ENCODE results near the gene MCL1.
"Not testable (repeated sequence)": the region's sequence is repeated elsewhere in the genome, so short reads cannot be mapped to it uniquely, and the experiment has no call there.

Gene MCL1

DNA sequence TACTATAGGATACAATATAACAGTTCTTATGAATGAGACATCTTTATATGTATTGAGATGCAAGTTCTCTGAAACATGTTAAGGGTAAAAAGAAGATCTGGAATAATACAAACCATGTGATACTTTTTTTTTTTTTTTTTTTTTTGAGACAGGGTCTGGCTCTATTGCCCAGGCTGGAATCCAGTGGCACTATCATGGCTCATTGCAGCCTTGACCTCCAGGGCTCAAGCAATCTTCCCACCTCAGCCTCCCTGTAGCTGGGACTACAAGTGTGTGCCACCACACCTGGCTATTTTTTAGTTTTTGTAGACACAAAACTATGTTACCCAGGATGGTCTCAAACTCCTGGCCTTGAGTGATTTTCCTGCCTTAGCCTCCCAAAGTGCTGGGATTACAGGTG, 22.1 kb upstream of the MCL1 start:
- no peak for DNase-seq

DNA sequence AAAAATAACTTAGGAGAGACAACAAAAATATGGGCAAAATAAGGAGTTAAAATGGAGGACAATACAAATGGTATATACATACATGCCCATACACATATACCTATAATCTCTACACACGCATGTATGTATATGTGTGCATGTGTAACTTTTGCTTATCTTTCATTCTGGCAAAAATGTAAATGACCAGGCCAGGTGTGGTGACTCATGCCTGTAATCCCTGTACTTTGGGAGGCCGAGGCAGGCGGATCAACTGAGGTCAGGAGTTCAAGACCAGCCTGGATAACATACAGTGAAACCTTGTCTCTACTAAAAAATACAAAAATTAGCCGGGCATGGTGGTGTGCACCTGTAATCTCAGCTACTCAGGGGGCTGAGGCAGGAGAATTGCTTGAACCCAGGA, 18.9 kb upstream of the MCL1 start:
- not testable (repeated sequence) for DNase-seq

DNA sequence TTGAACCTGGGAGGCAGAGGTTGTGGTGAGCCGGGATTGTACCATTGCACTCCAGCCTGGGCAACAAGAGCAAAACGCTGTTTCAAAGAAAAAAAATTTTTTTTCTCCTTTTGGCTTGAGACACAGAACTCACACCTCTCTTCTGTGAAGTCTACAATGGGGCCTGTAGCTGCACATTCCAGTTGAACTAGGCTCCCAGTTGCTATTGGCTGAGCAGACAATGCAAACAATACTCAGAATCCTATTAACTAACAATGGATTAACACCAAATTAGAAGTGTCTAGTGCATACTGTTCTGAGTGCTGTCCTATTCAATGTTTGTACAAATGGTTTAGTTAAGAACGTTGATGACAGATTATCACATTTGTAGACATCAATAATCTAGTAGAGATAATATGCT, 17.6 kb upstream of the MCL1 start:
- no peak for DNase-seq

DNA sequence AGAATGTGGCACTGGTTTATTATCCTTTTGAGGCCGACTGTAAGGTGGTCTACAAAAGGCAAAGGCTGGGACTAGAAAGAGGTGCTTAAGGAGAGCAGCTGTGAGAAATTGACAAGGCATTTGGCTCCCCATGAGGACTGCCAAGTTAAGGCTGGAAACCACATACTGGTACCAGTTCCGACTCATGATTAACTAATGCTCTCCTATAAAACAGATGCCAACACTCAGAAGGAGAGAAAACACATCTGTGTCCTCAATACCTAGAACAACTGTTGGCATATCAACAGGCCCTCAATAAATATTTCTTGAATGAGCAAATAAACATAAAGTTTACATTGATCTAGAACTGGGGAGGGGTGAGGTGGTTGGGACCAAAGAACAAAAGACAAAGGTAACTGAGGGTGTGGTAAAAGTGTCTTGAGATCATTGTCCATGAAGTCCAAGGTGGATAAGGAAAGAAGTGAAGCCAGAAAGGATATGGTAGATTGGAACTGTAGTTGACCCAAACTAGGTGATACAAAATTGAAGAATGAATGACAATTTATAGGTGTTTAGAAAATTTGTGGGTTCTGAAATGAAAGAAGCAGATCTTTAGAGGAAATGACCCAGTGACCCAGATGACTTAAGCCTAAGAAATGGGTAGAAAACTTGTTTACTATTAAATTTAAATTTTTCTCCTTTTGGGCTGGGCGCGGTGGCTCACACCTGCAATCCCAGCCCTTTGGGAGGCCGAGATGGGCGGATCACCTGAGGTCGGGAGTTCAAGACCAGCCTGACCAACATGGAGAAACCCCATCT, 16.9 kb upstream of the MCL1 start:
- no peak for DNase-seq

DNA sequence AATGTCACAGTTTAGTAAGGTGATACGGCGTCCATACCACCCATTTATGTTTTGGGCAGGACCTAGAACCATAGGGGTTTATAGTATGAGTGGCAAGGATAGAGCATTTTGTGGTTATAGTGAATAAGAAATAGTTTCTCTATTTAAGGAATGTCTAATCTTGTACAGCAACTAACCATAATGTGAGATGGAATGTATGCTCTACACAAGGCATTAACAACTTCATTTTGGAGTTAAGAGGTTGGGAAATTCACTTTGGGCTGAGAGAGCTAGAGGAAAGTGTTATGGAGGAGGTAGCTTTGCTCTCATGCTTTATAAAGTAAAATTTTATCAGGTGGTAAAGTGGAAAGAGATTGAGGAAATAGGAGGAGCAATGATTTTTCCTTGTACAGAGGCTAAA, 3.0 kb upstream of the MCL1 start:
- DNase-seq, result no peak

DNA sequence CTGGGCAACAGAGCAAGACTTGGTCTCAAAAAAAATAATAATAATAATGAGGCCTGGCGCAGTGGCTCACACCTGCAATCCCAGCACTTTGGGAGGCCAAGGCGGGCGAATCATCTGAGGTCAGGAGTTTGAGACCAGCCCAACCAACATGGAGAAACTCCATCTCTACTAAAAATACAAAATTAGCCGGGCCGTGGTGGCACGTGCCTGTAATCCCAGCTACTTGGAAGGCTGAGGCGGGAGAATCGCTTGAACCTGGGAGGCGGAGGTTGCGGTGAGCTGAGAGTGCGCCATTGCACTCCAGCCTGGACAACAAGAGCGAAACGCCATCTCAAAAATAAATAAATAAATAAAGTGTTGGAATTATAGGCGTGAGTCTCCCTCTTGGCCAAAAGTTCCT, 2.6 kb upstream of the MCL1 start:
- DNase-seq, result not testable (repeated sequence)

DNA sequence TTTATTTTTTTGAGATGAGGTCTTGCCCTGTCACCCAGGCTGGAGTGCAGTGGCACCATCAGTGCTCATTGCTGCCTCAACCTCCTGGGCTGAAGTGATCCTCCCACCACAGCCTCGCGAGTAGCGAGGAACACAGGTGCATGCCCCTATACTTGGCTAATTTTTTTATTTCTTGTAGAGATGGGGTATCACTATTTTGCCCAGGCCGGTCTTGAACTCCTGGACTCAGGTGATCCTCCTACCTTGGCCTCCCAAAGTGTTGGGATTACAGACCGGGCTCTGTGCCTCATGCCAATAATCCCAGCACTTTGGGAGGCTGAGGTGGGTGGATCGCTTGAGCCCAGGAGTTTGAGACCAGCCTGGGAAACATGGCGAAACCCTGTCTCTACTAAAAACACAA, 2.0 kb upstream of the MCL1 start:
- DNase-seq, result not testable (repeated sequence)

DNA sequence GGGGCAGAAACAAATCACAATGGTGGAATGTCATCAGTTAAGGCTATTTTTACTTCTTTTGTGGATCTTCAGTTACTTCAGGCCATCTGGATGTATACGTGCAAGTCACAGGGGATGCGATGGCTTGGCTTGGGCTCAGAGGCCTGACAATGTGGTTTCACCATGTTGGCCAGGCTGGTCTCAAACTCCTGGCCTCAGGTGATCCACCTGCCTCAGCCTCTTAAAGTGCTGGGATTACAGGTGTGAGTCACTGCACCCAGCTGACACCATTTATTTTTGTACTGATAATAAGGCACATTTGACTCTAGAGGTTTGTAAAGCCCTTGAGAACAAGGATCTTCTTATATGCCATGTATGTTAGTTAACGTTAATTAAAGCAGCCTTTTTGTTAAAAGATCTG, 1.6 kb upstream of the MCL1 start:
- not testable (repeated sequence) for DNase-seq

DNA sequence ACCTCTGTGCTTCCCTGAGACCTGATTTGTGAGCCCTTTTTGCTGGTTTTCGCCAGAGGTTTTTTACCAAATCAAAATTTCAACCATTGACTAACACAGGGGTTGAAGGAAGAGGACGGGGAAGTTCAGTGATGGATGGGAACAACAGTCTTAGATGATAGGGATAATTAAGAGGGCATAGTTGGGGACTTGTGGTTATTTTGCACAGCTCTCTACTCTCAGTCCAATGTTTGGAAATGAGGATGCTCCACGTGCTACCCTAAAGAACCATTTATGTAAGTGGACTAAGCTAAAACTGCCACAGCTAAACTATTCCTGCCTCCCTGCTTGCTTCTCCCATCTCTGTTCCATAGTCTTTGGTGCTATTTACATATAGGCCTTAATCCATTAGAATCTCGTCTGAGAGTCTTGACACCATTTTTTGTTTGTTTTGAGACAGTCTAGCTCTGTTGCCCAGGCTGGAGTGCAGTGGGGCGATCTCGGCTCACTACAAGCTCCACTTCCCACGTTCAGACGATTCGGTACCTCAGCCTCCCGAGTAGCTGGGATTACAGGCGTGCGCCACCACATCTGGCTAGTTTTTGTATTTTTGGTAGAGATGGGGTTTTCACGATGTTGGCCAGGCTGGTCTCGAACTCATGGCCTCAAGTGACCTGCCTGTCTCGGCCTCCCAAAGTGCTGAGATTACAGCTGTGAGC, 684 bp upstream of the MCL1 start:
- DNase-seq, result no peak

DNA sequence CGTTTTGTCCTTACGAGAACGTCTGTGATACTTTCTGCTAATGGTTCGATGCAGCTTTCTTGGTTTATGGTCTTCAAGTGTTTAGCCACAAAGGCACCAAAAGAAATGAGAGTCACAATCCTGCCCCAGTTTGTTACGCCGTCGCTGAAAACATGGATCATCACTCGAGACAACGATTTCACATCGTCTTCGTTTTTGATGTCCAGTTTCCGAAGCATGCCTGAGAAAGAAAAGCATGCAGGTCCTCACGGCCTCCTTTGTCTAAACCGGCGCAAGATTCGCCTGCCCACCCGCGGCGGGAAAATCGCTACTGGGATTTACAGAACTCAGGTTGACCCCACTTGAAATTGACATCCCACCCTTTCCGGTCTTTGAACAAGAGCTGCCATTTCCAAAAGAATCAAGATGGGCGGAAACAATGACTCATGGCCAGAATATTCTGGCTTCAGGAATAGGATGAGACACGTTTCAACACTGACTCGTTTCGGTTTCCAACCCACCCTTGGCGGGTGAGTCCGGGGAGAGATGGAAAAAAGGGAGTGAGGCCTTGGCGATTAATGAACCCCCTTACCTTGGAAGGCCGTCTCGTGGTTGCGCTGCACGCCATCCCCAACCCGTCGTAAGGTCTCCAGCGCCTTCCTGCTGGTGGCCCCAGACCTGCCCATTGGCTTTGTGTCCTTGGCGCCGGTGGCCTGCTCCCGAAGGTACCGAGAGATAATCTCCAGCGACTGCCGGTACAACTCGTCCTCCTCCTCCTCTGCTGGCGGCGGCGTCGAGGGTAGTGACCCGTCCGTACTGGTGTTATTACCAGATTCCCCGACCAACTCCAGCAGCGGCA, 919 bp downstream of the MCL1 start:
- peak; percentile 47 for DNase-seq

DNA sequence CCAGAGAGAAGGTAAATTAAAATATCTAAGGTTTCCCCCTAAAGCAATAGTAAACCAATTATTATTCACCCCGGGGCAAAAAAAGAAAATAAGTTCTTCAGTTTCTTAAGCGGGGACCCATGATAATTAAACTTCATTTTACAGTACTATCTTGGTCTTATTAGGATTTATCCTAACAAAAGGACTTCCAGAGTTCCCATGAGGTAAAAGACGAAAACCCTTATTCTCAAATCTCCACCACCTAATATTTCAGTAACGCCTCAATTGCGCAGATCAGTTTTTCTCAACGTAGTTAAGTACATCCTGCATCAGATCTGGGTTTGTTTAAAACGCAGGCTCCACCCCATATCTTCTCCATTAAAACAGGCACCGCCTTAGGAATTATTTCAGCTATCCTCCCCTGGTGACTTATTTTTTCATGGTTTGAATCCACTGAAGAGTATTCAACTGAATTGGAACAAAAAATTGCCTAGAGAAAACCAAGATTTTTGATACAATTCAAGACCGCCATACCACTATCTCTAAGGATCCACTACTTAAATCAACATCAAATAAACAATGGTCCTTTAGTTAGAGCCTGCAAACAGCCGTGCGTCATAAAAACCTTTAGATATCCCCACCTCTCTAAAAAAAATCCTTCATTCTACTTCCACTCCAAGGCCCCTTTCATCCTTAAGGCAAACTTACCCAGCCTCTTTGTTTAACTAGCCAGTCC, 1.7 kb downstream of the MCL1 start:
- DNase-seq, result peak; percentile 35

DNA sequence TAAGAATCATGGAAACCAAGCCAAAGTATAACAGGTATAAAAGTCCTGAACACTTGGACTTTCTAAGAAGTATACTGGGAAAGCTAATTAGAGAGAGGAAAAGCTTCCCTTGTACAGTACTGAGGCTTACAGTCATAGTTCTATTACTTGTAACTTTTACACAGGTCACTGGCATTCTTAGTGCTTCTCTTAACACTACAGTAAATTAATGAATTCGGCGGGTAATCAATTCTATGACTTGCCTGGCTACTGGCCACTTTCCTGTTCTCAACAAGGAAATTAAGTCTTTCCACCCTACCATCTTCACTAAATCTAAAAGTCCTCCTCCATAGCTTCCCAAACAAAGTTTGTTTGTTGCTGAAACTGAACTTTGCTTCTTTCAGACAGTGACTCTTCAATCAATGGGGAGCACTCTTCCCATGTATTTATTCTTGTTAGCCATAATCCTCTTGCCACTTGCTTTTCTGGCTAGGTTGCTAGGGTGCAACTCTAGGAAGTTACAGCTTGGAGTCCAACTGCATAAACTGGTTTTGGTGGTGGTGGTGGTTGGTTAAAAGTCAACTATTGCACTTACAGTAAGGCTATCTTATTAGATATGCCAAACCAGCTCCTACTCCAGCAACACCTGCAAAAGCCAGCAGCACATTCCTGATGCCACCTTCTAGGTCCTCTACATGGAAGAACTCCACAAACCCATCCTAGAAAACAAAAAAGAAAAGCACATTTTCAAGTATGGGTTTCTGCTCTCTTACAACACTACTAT, 2.4 kb downstream of the MCL1 start:
- no peak for DNase-seq

DNA sequence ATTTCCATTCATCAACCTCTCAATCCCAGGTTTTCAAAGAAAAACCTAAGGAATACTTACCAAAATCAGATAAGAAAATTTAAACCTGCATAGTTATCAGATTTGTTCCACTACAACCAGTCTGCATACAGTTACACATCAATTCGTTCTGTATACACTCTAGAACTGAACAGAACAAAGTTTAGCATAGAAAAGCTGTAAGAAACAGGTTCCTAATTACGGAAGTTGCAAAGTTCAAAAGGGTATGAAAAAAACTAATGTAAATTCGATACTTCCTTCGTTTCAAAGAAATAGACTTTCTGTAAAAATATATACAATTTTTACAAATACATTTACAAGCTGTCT, 3.1 kb downstream of the MCL1 start:
- DNase-seq, result no peak

DNA sequence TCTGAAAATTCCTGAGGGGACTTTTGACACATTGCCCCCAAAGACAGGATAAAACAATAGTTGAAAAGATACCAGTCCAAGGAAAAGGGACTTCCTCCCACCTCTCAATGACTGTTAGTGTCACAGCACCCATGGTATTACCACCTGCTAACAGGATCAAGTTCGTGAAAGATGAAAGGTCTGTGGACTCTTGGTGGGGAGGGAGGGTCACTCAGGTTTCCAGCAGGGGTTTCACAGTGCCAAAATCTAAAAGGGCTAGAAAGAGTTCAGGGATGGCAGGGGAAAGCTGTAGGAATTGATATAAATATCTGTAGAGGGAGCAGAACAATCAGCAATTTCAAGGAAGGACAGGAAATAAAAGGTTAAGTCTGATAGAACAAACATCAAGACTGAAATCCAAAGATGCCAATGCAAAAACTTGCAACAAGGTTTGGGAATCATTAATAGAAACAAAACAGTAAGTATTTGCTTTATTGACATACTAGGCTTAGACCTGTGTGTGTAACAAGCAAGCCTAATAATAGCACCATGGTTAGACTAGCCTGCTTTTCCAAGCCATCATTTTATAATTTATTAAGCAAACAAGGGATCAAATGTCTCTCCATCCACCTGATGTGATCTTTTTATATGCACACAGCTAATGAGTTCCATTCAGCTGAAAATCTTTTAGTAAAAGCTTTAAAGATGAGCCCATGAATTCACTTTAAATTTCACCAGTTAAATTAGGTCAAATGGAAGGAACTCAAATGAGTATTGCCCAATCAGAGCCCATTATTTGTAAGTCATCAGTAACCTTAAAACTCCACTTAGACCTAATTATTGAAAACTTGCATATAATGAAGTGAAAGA, 3.7 kb downstream of the MCL1 start:
- DNase-seq, result no peak

DNA sequence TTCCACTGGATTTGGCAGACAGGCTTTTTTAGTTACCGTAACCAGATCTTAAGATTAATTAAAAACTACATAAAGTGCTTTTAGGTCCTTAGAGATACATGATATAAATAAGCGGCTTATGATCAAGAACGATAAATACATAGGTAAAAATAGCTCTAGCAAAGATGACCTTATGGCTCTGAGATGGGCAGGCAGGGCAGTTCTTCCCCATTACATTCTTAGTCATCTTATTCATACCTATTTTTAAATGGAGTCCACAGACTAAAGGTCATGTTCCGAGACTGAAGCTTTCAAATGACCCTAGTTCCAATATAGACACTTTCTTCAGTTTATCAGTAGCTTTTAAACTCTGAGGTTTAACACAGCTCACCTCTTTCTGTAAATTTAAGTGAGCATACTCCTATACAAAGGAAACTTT, 4.3 kb downstream of the MCL1 start:
- DNase-seq, result no peak

DNA sequence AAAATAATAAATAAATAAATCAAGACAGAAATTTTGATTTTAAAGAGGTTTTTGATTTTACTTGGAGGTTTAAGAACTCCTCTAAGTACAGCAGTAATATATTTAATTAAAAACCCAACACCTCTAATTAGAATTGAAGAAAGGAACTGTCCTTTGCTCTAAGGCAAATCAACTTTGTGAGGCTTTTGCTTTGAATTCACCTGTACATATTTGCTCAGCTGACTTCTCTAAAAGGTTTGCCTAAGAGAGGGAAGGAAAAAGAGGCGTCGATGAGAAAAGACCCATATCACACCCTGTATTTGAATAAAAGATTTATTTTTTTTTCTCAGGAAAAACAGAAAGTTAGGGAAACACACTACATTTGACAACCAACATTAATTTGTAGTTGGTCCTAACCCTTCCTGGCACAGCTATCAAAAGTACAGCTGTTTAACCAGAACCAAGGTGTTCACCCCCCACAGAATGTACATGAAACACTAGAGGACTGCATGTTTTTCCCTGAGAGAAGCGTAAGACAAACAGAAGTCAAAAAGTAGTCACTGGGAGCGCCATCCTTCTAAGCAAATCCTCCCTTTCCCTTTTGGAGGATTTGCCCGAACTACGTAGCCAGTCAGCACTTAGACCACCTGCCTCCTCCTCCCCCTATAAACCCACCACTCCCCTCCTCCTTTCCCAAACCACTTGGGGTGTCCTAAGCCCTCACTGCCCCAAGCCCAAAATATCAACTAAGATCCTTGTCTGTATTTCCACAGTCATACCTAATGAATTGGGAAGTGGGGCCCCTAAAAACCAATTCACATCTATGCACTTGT, 4.9 kb downstream of the MCL1 start:
- no peak for DNase-seq

DNA sequence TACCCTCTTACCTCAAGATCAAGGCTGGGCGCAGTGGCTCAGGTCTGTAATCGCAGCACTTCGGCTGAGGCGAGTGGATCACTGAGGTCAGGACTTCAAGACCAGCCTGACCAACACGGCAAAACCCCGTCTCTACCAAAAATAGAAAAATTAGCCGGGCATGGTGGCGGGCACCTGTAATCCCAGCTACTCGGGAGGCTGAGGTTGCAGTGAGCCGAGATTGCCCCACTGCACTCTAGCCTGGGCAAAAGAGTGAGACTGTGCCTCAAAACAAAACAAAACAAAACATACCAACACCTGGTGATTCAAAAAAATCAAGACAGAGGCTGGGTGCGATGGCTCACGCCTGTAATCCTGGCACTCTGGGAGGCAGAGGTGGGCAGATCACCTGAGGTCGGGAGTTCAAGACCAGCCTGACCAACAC, 5.8 kb downstream of the MCL1 start:
- DNase-seq, result not testable (repeated sequence)

DNA sequence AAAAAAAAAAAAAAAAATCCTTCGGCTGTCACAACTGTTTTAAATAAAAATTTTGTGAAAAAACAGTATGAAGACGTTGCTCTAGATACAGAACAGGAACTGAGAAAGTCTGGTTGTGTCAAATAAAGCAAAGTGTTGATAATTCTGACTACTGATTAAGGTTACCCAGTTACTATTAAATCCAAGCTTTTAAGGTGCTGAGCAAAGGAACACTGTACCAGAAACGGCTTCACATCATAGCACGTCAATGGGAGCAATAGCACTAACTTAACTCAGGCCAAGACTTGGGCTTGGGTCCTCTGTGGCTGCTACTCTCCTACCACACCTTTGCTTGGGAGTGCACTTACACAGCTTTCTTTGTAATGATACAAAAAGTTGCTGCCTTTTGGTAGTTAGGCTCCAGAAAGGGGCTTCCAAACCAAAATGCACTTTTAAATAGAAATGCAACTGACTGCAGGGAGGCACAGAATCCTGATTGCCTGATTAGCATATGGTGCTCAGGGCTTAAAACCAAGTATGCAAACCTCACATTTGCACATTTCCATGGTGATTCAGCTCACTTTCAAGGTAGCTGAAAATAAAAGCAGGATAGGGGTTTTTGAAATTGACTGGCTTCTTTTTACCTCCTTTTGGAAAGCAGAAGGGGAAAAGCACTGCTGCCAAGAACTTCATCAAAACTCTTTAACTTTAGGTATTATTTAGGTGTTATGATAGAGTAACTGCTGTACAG, 6.3 kb downstream of the MCL1 start:
- no peak for DNase-seq

DNA sequence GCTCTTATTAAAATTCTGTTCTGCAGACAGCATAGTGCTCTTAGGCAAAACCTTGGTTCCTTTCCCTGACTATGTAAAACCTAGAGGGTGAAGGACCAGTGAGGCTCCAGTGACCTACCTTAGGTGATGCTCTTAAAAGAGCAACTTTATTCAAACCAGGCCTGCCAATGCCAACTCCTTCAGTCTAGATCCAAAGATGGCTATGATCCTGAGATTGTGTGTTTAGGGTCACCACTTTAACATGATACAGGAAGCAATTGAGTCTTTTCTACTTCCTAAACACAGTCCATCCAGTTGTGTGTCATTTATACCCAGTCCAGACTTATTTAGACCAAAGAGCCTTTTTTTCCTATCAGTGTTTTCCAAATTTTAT, 10.8 kb downstream of the MCL1 start:
- no peak for DNase-seq
